ENCODE measurements around the gene GRIK4.

Gene GRIK4

GRCh38 chr11:120884154-120885020 is 372.8 kb downstream of the GRIK4 start:
- DNase-seq (ENCODE audit: low read depth in 2 of 2) = no peak

DNA sequence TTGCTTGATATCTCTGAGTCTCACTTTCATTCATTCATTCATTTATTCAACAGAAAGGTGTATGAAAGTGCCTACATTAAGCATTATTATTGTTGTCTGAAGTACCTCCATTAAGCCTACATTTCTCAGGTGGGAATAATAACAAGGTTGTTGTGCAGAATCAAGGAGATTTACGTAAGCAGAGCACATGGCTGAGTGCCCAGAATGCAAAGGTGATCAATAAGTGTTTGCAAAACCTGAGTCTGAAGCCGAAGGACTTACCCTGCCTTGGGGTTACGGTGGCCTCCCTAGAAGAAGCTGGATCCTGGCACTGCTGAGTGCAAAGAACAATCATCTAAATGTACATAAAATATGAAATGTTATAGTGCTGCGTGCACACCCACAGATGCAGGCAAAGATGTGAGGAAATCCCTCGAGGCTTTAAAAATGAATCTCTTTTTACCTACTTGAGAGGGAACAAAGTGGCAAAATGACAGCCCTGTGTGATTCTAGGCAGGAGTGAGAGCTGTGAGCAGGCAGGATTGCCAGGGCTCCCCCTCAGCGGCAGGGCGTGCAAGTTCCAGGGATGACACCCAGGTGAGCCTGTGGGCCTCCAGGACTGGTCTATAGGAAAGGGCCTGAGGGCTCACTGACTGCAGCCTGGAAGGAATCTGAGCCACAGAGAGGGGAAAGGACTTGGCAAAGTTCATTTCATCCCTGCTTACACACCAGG is 379.2 kb downstream of the GRIK4 start:
- DNase-seq (ENCODE audit: low read depth in 2 of 2) = no peak

DNA sequence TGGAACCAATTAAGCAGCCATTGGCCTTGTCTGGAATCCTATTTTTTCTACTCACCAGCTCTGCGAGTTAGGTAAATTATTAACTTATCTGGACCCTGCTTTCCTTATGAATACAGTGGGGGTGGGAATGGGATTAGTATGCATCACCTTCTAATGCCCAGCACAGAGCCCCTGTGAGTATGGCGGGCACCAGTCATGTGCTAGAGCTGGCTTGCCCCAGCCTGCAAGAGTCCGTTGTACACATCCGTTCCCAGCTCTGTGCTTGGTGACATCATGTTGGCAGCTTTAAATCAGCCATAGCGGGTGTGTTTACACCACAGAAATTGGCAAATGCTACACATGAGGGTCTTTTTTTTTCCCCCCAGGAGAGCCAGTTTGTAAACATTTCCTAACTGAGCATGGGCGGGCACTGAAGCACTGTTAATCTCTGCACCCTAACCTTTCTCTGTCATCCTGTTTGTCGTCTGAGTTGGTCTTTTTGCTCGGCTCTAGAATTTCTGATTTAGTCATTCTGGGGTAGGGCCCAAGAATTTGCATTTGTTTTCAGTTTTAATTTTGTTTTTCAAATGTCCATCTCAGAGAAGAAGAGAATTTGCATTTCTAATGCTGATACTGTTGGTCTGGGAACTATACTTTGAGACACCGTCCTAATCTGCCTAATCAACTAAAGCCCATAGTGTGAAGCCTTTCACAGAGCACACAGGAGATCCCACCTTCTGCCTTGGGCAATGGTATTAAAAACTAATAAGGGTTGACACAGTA is 382.1 kb downstream of the GRIK4 start:
- no peak for DNase-seq (ENCODE audit: low read depth in 2 of 2)

DNA sequence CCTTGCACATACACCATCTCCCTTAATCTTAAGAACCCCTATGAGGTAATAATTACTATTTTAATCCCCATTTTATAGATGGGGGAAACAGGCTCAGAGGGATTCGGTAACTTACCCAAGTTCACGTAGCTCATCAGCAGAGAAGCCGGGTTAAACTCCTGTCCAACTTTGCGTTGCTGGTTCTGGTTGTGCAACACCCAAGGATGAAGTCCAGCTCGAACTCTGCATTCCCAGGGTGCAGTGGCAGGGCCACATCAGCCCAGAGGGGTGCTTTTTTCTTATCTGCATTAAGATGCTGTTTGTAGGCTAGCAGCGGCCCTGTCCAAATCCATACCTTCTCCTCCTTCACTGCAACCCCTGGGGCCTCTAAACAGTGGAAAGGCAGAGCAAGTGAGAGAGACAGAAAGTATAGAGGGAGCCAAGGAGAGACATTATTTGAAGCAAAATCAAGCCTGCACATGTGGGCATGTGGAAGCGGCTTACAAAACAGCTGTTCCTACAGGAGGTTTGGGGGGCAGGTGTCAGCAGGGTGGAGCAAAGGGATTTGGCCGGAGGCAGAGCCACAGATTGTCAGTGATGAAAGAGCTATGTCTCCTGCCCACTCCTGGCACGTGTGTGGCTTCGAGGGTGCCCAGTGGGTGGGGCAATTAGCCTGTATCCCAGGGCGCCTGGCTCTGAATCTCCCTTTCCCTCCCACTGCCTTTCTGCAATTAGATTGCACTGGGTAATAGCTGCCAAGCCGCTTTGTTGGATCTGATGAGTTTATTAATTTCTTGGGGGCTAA is 382.8 kb downstream of the GRIK4 start:
- no peak for DNase-seq (ENCODE audit: low read depth in 2 of 2)

GRCh38 chr11:120896687-120897086 is 385.1 kb downstream of the GRIK4 start:
- no peak for DNase-seq (ENCODE audit: low read depth in 2 of 2)

DNA sequence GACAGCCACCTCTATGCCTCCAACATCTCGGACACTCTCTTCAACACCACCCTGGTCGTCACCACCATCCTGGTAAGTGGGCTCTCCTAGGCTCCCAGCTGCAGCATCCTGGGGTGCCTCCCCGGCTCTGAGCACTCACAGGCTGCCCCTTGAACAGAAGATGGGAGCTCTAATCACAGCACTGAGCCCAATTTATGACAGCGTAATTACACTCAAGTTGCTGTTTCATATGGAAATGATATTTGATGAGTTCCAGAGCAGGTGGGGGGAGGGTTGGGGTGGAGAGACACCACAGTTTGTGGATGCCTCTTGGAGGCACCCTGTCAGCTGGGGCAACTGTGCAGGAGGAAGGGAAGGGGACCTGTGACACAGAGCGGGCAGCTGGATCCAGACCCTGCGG is 387.0 kb downstream of the GRIK4 start:
- DNase-seq (ENCODE audit: low read depth in 2 of 2) = no peak

DNA sequence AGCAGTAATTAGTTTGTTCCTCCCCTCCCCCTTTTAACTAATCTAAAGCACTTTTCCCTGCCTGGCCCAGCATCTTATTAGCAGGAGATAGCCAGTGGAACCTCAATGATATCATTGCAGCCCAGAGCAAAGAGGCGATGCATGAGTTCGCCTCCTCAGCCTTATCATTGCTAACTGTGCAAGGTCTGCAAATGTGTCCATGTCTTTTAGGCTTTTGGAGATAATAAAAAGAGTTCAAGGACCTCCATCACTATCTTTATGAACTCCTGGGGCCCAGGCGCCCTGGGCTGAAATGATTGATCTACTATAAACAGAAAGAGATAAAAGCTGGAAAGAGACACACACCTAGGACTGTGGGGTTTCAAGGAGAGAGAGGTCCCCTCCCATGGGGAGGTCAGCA is 388.2 kb downstream of the GRIK4 start:
- no peak for DNase-seq (ENCODE audit: low read depth in 2 of 2)

DNA sequence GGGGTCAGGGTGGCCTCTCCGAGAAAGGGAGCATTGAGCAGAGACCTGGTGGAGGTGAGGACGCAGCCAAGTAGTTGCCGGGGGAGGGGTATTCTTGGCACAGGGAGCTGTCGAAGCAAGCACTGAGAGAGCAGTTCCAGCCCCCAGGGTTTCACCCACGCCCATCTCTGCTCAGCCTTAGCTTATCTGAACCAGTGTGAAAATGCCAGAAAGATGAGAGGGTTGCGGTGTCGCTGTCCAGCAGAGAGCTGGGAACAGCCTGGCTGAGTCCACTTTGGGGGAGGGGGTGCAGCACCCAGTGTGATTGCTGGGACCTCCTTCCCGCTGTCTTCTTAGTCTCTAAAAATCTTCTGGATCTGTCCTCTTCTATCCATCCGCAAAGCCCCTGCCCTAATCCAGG is 389.1 kb downstream of the GRIK4 start:
- DNase-seq (ENCODE audit: low read depth in 2 of 2) = no peak

DNA sequence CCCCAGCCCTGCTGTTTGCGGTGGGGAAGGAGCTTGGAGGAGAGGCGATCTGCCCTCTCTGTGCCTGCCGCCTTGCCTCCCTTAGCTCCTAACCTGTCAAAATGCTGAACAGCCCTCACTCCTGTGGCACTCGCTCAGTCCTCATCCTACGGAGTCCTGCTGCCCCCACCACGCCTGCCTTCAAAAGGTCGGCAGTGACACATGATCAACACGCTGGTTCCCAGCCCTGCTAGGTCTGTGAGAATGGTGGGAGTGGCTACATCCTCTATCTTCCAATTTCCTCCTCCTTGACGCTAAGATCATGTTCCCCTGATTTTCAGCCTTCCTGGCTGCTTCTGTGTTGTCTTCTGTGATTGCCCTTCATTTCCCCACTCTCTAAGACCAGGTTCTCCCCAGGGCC is 392.1 kb downstream of the GRIK4 start:
- no peak for DNase-seq (ENCODE audit: low read depth in 2 of 2)

DNA sequence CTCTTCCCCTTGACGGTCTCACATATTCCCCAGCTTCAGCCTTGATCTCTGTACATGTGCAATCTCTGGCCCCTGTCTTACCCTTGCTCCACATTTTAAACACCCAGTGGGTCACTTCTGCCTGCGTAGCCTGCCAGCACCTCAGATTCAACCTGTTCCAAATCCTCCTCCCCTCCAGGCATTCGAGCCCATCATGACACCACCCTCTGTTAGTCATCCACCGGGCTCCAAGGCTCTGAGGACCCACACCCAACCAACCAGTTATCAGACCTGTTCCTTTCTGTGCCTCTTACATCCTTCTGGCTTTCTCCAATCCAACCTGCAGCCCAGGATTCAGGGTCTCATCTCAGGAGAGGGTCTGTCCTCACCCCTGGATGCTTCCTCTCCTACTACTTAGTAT is 392.6 kb downstream of the GRIK4 start:
- DNase-seq (ENCODE audit: low read depth in 2 of 2) = no peak

DNA sequence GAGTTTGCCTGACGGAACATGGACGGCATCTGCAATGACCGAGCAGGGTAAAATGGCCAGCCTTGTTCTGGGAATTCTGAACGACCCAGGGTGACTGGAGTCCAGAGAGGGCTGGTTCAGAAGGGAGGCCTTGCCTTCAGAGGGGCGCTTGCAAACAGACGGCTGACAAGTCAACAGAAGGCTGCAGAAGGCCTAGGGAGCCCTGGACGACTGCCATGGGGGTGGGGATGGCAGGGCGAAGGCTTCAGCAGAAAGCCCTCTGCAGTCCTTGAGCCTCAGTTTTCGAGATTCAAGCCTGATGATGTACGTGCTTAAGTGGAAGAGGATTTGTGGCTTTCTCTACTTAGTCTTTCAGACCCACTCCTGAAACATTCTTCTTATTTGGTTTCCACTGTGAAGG is 395.2 kb downstream of the GRIK4 start:
- DNase-seq (ENCODE audit: low read depth in 2 of 2) = no peak

GRCh38 chr11:120907971-120908370 is 396.4 kb downstream of the GRIK4 start:
- no peak for DNase-seq (ENCODE audit: low read depth in 2 of 2)

- DNase-seq (ENCODE audit: low read depth in 2 of 2) = no peak
These were observed 397.1 kb downstream of the GRIK4 start for GRCh38 chr11:120908461-120909181.

DNA sequence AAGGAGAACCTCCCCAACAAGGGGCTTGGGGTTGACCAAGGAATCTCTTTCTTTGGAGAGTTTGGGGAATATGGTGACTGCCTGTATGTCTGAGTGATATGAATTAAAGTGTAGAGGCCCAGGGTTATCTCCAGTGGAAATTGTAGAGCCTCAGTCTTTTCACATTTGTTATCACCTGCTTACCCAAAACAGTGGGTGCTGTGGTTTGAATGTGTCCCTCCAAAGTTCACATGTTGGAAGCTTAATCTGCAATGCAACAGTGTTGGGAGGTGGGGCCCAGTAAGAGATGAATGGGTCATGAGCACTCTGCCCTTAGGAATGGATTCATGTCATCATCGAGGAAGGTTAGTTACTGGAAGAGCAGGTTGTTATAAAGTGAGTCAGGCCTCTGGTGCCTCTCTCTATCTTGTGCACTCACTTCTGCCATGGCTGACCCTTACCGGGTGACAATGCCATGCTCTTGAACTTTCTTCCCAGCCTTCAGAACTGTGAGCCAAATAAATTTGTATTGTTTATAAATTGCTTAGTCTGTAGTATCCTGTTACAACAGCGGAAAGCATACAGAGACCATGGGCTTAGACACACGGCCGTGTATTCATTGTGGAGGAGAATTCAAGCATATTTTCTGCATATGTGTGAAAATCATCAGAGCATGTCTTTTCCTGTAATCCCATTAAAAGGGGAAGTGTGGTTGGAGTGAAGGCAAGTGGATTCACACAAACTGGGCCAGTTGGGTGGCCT is 398.3 kb downstream of the GRIK4 start:
- DNase-seq (ENCODE audit: low read depth in 2 of 2) = no peak

DNA sequence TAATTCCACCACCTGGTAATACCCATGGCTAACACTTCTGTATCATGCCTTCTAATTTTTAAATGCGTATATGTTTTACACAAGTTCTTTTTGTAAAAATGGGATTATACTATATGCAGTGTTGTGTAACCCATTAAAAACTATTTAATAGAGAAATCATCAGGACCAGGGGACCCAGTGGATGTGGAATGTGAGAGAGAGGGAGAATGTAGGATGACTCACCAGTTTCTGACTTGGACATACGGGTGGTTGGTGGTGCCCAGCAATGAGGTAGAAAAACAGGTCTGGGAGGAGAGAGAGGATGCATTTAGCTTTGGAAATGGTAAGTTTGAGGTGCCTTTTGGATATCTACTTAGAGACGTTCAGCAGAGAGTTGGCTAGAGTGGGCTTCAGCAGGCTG is 400.4 kb downstream of the GRIK4 start:
- DNase-seq (ENCODE audit: low read depth in 2 of 2) = no peak

DNA sequence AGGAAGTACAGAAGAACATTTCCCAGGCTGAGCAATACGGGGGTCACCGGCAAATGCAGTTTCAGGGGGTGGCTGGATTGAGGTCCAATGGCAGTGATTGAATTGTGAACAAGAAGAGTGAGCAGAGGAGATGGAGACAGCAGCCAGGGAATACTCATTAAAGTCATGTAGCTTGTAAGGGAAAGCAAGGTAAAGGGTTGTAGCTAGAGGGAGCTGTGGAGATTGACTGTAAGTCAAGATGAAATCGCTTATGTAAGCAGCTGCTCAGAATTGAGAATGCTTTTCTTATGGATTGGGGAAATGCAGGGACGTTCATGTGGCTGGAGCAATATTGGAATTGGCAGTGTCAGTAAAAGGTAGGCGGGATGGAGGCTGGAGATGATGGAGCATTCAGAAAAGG is 401.0 kb downstream of the GRIK4 start:
- no peak for DNase-seq (ENCODE audit: low read depth in 2 of 2)

DNA sequence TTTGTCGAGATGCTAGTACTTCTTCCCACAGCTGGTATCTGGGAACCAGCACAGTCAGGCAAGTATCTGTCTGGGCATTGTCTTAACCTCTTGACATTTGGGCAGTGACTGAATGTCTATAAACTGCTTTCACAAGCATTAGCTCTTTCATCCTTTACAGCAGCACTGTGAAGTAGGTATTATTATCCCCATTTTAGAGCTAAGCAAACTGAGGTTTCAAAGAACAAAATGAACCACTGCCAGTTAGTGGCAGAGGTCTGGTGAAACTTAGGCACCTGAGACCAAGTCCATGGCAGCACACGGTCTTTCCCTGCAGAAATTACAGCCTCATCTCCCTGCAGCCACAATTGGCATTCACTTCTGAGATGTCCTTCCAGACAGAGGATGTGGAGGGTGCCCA is 401.4 kb downstream of the GRIK4 start:
- DNase-seq (ENCODE audit: low read depth in 2 of 2) = no peak

DNA sequence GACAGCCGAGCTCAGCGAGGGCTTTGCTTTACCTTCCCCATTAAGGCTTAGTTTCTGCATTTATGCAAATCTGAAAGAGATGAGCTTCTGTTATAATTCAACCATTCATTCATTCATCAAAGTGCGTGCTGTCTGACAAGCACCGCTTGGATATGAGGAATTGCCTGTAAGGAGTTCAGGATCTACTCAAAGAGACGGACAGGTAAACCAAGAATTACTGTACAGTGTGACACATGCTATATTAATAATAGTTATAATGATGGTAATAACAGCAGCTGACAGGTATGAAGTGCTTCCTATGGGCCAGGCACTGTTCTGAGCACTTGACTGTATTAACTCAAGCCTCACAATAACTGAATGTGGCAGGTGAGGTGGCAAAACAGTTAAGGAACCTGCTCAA is 402.5 kb downstream of the GRIK4 start:
- no peak for DNase-seq (ENCODE audit: low read depth in 2 of 2)

DNA sequence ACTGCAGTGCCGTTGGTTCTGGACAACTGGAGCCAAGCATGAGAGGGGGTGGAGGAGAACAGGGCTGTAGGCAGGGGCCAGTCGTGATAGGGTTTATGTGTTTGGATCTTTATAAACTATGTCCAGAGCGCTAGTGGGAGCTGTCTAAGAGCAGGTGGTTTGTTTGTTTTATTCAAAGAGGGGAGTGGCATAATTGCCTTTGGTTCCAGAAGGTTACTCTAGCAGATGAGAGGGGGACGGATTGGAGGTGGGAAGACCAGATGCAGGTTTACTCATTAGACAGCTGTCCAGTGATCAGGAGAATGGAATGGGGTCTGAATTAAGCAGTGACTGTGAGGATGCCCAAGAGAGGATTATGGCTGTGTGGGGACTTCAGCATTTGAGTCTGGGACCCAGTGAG is 403.1 kb downstream of the GRIK4 start:
- no peak for DNase-seq (ENCODE audit: low read depth in 2 of 2)

- no peak for DNase-seq (ENCODE audit: low read depth in 2 of 2)
These were observed 406.2 kb downstream of the GRIK4 start for GRCh38 chr11:120917559-120918239.

Data from stimulated activated CD8-positive, alpha-beta memory T cell treated with anti-CD3 and anti-CD28 coated beads, Interleukin-2, amount 100 ng/mL, for 48 hours (primary cell).